NCI-H1048 (cell line): ENCODE data around the gene PSMF1.

ENCODE experiments used
- DNase-seq: peaks from one replicate; lab custom pipeline; 2025; lab: John Stamatoyannopoulos, UW

The PSMF1 gene

DNA sequence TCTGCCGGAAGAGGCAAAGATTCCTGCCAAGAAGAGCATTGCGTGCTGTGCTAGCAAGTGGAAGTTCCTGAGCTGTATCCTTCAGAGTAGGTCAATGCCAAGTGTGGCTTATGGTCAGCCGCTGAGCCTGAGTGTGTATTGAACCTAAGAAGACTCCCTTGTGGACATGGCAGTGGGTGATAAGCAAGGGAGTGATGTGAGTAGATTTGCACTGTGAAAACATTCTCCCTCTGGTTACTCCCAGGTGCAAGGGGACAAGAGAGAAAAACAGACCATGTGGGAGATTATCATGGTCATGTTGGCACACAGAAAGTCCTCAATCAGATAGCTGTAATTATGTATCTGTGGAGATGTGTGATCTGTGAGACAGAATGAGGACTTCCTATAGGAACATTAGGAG, 72.4 kb downstream of the PSMF1 start:
- no peak for DNase-seq

DNA sequence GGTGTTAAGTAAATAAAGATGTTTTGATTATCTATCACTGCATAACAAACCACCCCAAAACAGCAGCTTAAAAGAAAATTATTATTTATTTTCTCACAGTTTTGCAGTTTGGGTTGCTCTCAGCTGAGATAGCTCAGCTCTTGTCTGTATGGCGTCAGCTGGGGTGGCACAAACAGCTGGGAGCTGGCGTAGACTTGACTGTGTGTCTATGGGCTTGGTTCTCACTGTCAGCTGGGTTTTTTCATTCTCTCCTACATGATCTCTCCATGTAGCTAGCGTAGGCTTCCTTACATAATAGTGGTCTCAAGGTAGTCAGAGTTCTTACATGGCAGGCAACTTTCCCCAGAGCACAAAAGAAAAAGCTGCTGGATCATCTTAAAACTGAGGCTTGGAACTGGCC, 72.9 kb downstream of the PSMF1 start:
- no peak for DNase-seq

DNA sequence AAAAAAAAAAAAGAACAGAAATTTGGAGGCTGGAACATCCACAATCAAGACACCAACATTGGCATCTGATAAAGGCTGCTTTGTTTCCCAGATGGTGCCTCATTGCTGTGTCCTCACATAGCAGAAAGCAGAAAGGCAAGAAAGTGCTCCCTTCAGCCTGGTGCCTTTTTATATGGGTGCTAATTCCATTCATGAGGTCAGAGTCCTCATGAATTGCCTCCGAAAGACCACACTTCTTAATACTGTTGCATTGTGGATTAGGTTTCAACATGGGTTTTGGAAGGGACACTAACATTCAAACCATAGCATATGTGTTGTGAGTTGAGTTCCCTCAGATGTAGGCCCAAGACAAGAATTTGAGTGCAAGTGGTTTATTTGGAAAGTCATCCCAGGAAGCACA, 76.8 kb downstream of the PSMF1 start:
- DNase-seq, result no peak

DNA sequence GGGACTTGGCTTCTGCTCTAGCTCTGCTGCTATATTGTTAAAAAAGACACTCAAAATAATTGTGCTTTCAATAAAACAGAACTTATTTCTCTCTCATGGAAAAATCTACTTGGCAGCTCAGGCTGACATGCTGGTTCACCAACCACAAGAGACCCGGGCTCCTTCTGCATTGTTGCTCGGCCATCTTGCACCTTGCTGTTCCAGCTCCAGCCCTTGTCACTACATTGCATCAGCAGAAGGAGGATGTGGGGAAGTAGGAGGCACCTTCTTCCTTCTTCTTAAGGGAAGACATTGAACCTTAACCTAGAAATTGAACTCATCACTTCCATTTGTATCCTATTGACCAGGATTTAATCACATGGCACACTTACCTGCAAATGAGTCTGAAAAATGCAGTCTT, 78.2 kb downstream of the PSMF1 start:
- no peak for DNase-seq

DNA sequence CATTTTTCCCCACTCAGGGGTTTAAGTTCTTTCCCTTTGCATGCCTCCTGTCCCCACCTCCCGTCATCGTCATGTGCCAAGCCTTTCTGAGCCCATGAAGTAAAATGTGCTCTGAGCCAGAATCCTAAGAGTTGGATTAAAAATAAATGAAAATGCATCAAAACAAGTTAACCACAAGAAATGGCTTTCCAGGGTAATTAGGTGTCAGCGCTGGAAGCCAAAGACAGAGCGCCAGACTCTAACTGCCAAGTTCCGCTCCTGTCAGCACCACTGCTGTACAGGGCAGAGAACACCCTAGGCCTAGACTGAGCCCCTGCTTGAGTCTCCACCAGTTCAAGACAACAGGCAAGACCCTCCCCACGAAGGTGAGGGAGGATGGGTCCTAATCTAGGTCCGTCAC, 79.4 kb downstream of the PSMF1 start:
- no peak for DNase-seq

DNA sequence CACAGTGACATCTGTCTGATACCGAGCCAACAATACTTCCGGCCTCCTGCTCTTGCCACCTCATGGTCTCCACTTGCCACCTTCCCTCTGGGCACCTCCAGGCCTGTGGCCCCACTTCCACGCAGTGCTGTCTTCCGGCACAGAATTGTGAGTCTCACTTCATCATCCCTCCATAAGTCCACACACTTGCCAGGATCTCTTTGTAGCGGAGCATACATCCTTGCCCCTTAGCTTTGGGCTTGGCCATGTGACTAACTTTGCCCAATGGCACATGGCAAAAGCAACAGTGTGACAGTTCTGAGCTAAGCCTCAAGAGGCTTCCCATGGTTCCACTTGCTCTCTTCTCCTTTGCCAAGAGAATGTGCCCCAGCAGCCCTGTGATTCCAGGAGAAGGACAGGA, 80.3 kb downstream of the PSMF1 start:
- DNase-seq, result no peak

DNA sequence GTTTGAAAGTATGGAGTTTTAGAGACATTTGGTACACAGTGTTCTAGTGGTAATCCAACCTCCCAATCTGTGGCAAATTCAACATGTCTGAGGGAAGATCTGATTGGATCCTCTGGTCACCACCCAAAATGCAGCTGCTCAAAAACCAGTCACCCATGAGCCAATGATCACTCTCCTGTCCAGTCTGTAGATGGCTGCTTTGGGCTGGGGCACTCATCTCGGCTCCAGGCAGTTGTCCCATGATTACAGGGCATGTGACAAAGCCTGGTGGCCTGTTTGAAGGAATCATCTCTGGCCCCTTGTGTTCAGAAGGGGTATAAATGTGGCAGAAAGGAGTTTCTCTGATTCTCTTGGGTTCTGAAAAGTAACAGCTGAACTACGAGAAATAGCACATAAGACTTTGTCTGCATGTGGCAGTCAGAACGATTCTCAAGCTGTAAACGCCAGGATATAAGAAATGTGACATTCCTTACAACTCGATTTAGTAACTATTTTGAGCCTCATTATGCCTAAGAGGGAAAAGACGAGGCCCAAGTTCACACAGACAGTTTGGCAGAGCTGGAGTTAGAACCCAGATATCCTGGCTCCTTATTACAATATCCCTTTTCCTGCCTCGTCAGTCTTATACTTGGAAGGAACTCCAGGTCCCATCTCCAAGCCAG, 80.9 kb downstream of the PSMF1 start:
- no peak for DNase-seq

DNA sequence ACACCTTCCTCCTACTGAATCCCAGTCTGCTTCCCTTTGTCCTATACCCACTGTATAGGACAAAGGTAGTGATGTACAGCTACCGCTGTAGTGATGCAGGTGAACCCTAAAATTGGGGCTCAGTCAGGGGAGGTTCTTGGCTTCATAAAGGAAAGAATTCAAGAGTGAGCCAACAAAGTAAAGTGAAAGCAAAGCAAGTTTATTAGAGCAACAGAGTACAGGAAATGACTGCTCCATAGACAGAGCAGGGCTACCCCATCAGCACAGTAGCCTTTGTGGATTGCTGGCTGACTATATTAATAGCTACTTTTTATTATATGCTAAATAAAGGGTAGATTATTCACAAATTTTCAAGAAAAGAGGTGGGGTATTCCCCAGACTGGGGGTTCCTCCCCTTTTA, 81.6 kb downstream of the PSMF1 start:
- no peak for DNase-seq

DNA sequence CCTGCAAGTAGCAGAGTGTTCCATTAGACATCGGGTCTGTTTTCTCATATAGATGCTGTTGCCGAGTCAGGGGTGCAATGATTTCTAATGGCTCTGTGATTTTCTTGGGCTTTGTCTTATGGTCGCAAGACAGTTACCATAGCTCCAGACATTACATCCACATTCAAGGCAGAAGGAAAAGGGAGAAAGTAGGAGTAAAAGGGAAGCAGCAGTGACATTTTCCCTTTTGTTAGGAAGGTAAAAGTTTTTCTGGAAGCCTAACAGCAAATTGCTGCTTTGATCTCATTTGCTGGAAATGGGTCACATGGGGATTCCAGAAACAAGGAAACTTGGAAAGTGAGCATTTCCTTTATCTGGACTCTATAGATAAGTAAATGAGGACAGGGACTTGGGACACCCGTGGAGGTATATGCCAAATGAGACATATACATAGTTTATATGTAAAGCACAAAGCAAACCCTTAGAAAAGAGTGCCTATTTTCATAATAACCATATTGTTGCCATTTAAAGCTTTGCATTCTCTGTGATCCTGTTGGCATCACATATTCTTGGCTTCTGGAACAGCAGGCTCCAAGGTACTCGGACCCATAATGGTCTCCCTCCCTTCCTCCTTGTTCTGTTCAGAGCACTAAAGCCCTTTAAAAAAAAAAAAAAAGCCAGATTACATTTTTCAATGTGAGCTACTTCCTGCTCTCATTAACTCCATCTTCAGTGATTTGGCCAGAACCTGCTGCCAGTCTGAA, 84.5 kb downstream of the PSMF1 start, which contains the start of gene C20orf202:
C20orf202 (plus strand) TSS at position 693 of the 743 bp plus-strand sequence. CDS start 132 bp downstream, outside the sequence.
- no peak for DNase-seq

DNA sequence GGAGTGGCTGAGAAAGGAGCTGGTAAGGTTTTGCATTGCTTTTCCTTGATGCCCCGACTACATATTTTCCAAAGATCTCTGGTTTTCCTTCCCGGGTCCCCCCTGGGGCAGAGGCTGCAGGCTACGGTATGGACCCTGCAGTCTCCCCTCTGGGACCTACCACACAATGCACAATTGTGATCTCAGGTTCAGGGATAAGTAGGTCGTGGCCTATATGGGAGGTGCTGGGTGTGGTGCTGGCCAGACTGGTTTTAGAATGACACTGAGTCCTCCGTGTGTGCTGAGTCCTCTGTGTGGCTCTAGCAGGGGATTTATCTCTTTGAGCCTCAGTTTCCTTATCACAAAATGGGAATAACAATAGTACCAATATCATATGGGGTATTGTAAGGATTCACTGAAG, 85.2 kb downstream of the PSMF1 start:
- no peak for DNase-seq

DNA sequence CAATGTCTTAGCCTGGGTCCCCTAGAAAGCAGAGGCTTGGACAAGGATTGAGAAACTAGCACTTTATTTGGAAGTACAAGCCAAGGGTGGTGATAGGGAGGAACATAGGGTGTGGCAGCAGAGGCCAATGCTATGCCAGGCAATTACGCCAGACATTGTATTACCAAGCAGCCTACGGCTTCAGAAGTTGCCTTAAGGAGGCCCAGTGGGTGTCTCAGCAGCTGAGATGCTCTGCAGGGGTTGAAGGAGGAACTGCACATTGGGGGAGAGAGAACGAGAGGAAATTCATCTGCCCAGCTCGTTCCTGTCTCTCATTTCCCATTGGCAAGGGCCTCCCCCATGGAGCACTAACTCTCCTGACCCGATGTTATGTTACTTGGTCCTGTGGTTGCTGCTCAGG, 85.7 kb downstream of the PSMF1 start:
- no peak for DNase-seq

DNA sequence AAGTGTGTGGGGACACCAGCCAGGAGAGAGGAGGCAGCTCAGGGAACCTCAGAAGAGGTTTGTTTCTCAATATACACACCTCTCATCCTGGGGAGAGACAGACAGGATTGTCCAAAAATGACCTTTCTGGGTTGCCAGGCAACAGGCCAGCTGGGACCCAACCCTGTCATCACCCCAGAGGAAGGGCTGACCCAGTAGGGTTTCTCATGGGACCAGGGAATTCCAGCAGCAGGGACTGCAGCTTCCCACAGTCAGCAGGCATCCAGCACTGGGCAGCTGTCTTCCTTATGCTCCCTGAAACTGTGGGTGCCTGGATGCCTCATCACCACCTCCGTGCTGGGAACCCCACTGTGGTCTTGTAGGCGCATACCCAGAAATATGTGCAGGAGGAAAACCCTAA, 86.2 kb downstream of the PSMF1 start:
- no peak for DNase-seq

DNA sequence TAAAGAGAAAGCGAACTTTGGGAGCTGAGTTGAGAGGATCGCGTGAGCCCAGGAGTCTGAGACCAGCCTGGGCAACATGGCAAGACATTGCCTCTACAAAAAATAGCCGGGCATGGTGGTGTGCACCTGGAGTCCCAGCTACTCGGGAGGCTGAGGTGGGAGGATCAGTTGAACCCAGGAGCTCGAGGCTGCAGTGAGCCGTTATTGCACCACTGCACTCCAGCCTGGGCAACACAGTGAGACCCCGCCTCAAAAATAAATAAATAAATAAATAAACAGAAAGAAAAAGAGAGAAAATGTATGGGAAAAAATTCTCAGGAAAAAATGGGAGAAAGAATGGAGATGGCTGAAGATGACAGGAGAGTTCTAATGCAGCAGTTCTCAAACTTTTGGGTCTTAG, 87.4 kb downstream of the PSMF1 start:
- no peak for DNase-seq

DNA sequence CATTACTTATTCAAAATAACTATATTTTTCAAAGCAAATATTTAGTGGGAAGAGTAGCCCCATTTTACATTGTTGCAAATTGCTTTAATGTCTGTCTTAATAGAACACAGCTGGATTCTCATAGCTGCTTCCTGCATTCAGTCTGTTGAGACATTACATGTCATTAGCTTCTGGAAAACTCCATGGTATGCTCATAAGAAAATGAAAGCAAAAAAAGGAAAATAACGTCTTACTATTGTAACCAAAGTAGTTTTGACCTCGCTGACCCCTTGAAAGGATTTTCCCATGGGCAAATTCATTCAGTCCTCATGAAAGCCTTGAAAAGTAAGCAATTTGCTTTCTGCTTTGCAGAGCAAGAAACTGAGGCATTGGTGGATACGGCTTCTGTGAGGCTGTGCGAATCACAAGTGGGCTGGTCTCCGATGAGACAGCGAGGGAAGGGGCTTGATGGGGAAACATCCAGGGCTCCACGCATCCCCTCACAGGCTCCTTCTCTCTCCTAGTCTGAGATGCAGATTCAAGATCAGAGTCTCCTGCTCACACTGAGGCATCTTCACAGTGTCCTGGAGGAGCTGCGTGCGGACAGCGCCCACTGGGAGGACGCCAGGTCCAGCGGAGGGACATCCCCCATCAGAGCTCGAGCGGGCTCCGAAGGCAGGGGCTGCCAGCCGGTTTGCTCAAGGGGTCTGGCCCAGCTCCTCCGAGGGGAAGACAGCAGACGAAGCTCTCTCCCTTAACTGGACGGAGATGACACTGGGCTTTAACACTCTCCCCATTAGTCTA, 88.2 kb downstream of the PSMF1 start:
- DNase-seq, result no peak

DNA sequence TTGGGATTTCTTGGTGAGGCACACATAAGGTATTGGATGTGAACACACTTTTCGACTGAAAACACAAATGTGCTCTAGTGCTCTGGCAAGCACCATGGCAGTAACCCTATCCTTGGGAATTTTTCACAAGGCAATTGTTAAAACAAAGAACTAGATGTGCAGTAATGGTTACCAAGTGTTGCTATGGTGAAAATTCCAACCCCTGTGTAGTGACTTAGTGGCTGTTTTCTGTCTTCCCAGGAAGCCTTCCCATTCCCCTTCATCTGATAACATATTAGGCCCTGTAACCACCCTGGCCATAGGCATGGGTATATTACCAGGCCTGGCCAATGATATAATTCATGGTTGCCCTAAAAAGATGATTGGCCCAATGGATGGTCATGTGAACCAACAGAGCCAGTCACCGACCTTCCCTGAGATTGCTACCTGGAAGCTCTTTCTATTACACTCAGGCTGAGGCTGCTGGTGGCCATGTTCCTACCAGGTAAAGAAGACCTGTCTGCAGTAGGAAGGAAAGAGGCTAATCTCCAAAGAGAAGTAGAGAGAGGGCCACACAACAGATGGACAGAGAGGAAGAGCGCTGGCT, 89.0 kb downstream of the PSMF1 start:
- no peak for DNase-seq

DNA sequence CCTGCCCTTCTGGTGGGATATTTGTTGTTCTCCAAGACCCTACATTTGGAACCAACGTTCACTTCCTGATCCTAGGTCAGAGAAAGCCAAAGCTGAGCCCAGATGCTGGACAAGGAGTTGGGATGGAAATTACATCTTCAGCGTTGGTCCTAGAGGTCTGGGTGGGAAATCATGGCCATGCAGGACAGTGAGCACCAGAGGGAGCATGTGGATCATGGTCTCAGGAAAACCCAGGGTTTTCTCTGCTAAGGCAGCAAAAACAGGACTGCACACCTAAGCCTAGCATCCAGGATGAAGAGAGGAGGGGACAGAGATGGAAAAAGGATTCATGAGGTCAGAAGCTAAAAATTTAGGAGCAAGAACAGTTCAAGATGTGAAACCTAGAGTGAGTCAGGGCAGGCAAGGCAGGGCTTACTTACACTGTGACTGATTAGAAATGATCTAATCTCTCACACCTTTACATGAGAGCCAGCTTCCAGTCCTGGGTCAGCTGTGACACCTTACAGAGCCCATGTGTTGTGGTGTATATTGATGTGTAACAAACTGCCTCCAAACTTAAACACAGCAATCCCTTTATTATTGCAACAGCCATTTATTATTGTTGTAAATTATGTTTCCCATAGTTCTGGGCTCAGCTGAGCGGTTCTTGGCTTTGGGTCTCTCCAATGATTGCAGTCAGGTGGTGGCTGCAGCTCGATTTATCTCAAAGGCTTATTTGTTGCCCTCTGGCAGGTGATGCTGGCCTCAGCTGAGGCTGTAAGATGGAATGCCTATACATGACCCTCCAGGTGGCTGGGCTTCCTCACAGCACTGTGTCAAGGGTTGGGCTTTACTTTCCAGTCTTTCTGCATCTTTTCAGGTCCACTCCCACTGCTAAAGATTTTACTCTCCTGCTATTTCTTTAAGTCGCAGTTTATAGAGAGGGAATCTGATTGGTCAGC, 91.3 kb downstream of the PSMF1 start:
- DNase-seq, result no peak

DNA sequence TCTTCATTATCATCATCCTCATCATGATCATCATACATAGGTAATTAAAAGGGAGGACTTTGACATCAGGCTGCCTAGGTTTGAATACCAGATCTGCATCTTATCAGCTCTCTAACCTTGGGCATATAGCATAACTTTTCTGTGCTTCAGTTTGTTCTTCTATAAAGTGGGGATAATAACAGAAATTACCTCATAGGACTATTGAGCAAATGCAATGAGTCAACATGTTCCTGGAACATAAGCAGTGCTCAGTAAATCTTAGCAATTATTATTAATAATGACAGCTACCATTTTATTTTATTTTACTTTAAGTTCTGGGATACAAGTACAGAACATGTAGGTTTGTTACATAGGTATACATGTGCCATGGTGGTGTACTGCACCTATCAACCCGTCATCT, 92.1 kb downstream of the PSMF1 start:
- DNase-seq, result no peak

DNA sequence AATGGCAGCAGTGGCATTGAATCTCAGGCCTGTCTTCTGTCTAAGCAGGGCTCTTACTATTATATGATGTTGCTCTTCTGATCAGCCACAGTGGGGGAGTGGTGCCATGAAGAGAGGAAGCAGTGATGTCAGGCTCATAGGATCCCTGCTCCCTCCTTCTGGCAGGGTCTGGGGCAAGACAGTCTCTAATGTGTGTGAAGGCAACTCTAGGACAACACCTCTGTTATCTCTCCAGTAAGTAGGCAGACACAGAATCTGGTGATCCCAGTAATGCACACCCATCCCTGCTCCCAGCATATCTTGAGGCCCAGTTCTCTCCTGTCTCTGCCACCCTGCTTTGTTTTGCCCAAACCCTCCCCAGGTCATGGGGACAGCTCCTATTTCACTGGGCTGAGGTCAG, 93.6 kb downstream of the PSMF1 start:
- DNase-seq, result no peak

DNA sequence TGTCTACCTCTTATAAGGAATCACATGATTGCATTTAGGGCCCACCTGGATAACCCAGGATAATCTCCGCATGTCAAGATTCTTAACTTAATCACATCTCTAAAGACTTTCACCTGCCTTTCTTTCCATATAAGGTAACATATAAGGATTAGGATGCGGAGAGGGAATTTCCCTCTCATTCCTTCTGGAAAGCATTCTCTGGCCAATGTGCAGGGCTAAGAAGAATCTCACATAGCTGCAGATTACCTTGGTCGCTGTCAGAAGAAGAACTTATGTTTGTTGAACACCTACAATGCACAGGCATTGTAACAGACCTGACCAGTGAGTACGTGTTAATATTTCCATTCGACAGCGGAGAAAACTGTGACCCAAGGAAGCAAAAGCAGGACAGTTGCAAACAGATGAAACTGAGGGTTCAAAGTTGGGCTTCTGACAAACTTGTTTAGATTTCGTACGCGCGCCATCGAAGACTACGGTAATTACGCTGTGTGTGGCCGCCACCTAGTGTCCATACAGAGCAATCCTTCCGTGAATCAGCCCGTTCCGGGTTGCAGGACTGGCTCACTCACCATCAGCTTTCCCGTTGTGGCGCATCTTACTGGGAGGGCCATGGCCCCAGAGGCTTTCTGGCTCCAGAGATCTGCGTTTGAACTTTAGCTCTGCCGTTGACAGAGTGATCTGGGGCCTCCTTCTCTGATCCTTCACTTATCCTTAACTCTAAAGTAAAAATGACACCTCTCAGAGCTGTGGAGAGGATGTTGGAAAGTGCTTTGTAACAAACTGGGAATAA, 94.4 kb downstream of the PSMF1 start:
- DNase-seq, result peak; percentile 23

DNA sequence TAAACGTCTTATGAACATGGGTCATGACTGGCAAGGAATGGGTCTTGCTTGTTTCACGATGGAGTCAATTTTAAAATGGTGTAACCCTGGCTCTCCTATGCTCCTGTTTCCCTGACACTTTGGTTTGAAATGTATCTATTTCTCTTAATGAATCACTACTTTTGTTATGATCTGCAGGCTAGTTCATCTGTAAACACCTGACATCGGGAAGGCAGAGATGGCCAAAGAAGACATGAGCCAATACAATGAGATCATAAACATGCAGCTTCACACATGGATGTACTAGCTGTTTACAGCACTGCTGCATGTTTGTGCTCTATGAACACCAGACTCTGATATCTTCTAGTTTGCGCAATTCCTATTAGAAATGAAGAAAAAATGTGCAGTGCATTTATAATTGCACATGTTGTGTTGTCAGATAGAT, 96.4 kb downstream of the PSMF1 start:
- no peak for DNase-seq
